Ammon's horn (tissue), 1 donor: ENCODE measurements around the gene VWA3A.
"Not testable (repeated sequence)": the region's sequence is repeated elsewhere in the genome, so short reads cannot be mapped to it uniquely, and the experiment has no call there.

Source experiments
- DNase-seq: peaks from one replicate; pipeline ENCODE4 v3.0.0-alpha.2; 2016; ENCODE audit warnings: low spot score

Gene VWA3A

GRCh38 chr16:22183901-22184614 is 91.7 kb downstream of the VWA3A start:
- no peak for DNase-seq

GRCh38 chr16:22184615-22184968 is 92.3 kb downstream of the VWA3A start:
- no peak for DNase-seq

- DNase-seq, result no peak
Measured at GRCh38 chr16:22186517-22186916, 94.2 kb downstream of the VWA3A start.

GRCh38 chr16:22188267-22188594 is 95.9 kb downstream of the VWA3A start:
- DNase-seq, result no peak

- DNase-seq, result peak; percentile 86
Measured at GRCh38 chr16:22188595-22189442, 96.5 kb downstream of the VWA3A start.

GRCh38 chr16:22189473-22190080 is 97.2 kb downstream of the VWA3A start:
- no peak for DNase-seq

GRCh38 chr16:22190081-22190775 is 97.9 kb downstream of the VWA3A start:
- no peak for DNase-seq

- peak; percentile 100 for DNase-seq
Measured at GRCh38 chr16:22190776-22191531, 98.6 kb downstream of the VWA3A start.

- peak; percentile 40 for DNase-seq
Measured at GRCh38 chr16:22191532-22192260, 99.4 kb downstream of the VWA3A start.

- peak; percentile 79 for DNase-seq
Measured at GRCh38 chr16:22192261-22193062, 100.1 kb downstream of the VWA3A start.

GRCh38 chr16:22193063-22193411 is 100.7 kb downstream of the VWA3A start:
- DNase-seq, result no peak

GRCh38 chr16:22194707-22195444 is 102.5 kb downstream of the VWA3A start:
- DNase-seq, result no peak

- no peak for DNase-seq
Measured at GRCh38 chr16:22195445-22195694, 103.0 kb downstream of the VWA3A start.

- peak; percentile 96 for DNase-seq
Measured at GRCh38 chr16:22195695-22196558, 103.6 kb downstream of the VWA3A start.

- not testable (repeated sequence) for DNase-seq
Measured at GRCh38 chr16:22196559-22197168, 104.3 kb downstream of the VWA3A start.

GRCh38 chr16:22198547-22199293 is 106.4 kb downstream of the VWA3A start:
- DNase-seq, result no peak

GRCh38 chr16:22202261-22202637 is 109.9 kb downstream of the VWA3A start:
- no peak for DNase-seq

GRCh38 chr16:22203091-22203490 is 110.8 kb downstream of the VWA3A start:
- no peak for DNase-seq
